GM18507 (cell line): ENCODE measurements around the gene METTL15.
"Not testable (repeated sequence)": the region's sequence is repeated elsewhere in the genome, so short reads cannot be mapped to it uniquely, and the experiment has no call there.

Experiments
- DNase-seq: peaks from one replicate; pipeline ENCODE4 v3.0.0; 2011; ENCODE audit warnings: low read depth; ENCODE audit not compliant: insufficient read length; ENCODE audit errors: extremely low spot score
- FAIRE-seq: peaks from 2 replicates; lab custom pipeline; 2011; peaks lifted over from hg19 to GRCh38; lab: Jason Lieb, UNC

Gene METTL15

GRCh38 chr11:28346209-28346608 is 238.0 kb downstream of the METTL15 start:
- FAIRE-seq, result no peak
- DNase-seq, result no peak

DNA sequence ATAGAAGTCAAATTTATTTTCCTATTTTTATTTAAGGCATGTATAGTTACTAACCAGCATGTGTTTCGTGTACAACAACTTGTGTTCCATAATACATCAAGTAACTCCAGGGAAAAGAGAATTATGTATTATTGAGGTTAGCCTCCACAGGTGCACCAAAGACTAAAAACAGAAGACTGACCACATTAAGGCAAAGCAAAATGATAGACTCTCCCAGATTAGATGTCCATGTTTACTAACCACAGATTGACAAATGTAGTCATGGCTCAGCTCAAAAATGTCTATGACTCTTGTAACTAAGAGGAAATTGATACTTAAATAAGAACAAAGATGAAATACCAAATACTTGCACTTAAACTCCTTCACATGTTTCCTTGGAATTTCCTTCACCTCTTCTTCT is 238.5 kb downstream of the METTL15 start:
- DNase-seq (no peak), FAIRE-seq (no peak)

- FAIRE-seq (no peak), DNase-seq (no peak)
These were observed 239.2 kb downstream of the METTL15 start for GRCh38 chr11:28347371-28347770.

- no peak for DNase-seq
These were observed 242.0 kb downstream of the METTL15 start for GRCh38 chr11:28350216-28350615.

DNA sequence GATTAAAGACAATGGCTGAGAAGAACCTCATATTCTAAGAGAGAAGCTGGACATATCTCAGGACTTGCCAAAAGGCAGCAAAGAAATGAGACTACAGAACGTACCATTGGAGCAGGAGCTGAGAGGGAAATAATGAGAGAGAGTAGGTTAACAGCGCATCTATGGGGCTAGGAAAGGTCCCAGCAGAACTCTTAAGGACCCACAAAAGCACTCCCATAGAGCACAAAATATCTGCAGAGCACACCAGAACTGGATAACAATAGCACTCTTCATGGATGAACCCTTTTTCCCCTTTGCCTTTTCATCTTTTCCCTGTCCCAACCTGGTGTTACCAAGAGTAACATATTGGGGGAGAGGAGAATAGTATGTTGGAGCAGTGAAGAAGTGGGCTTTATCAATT is 245.8 kb downstream of the METTL15 start:
- FAIRE-seq (no peak), DNase-seq (no peak)

More at GRCh38 chr11:28350216-28350615, 242.0 kb downstream of the METTL15 start:
- FAIRE-seq, result no peak

GRCh38 chr11:28366549-28367346 is 258.6 kb downstream of the METTL15 start:
- DNase-seq (no peak), FAIRE-seq (no peak)

- not testable (repeated sequence) for FAIRE-seq
These were observed 269.9 kb downstream of the METTL15 start for GRCh38 chr11:28378095-28378494.

More at GRCh38 chr11:28378095-28378494, 269.9 kb downstream of the METTL15 start:
- DNase-seq, result not testable (repeated sequence)
